Activated CD4-positive, alpha-beta T cell treated with anti-CD3 and anti-CD28 coated beads, Interleukin-2, amount 10 ng/mL, durations not matched to agents 7 days and 5 days (primary cell): ENCODE results near the gene ADAR. TPM values are rescaled to one million over a fixed set of nuclear protein-coding genes. Genes with fewer than 3 reads are reported as not detected.
"Not testable (repeated sequence)": the region's sequence is repeated elsewhere in the genome, so short reads cannot be mapped to it uniquely, and the experiment has no call there.

Source experiments
- CTCF ChIA-PET: fragments of 350-600 bp; sonication (Branson Sonifier 250); formaldehyde crosslinking; loops from one replicate; lab custom pipeline; 2021; ENCODE audit warnings: antibody characterized with exemption; lab: Charles Lee
- POLR2A ChIA-PET: fragments of 350-600 bp; sonication (Branson Sonifier 250); formaldehyde crosslinking; loops from one replicate; lab custom pipeline; 2021; ENCODE audit warnings: antibody characterized with exemption; lab: Charles Lee
- DNase-seq: peaks from one replicate; pipeline ENCODE4 v3.0.0-alpha.2; 2020
- H3K27ac Mint-ChIP-seq: one replicate; pipeline ENCODE4 v1.8.0; 2021; ENCODE audit warnings: mild to moderate bottlenecking, moderate library complexity, mixed read lengths
- H3K27me3 Mint-ChIP-seq: one replicate; pipeline ENCODE4 v1.8.0; 2021; ENCODE audit warnings: mixed read lengths
- H3K36me3 Mint-ChIP-seq: one replicate; pipeline ENCODE4 v1.8.0; 2021; ENCODE audit warnings: low read depth, mixed read lengths
- H3K4me1 Mint-ChIP-seq: one replicate; pipeline ENCODE4 v1.8.0; 2021; ENCODE audit warnings: mixed read lengths
- H3K4me3 Mint-ChIP-seq: one replicate; pipeline ENCODE4 v1.8.0; 2021; ENCODE audit warnings: mild to moderate bottlenecking, moderate library complexity, mixed read lengths
- H3K9me3 Mint-ChIP-seq: one replicate; pipeline ENCODE4 v1.8.0; 2021; ENCODE audit warnings: mixed read lengths
- total RNA-seq, 2 experiments: library from RNA; stranded (reverse); gene quantifications; one replicate each; pipeline ENCODE4 v1.2.3, GENCODE V29; 2021

Gene ADAR, protein sequence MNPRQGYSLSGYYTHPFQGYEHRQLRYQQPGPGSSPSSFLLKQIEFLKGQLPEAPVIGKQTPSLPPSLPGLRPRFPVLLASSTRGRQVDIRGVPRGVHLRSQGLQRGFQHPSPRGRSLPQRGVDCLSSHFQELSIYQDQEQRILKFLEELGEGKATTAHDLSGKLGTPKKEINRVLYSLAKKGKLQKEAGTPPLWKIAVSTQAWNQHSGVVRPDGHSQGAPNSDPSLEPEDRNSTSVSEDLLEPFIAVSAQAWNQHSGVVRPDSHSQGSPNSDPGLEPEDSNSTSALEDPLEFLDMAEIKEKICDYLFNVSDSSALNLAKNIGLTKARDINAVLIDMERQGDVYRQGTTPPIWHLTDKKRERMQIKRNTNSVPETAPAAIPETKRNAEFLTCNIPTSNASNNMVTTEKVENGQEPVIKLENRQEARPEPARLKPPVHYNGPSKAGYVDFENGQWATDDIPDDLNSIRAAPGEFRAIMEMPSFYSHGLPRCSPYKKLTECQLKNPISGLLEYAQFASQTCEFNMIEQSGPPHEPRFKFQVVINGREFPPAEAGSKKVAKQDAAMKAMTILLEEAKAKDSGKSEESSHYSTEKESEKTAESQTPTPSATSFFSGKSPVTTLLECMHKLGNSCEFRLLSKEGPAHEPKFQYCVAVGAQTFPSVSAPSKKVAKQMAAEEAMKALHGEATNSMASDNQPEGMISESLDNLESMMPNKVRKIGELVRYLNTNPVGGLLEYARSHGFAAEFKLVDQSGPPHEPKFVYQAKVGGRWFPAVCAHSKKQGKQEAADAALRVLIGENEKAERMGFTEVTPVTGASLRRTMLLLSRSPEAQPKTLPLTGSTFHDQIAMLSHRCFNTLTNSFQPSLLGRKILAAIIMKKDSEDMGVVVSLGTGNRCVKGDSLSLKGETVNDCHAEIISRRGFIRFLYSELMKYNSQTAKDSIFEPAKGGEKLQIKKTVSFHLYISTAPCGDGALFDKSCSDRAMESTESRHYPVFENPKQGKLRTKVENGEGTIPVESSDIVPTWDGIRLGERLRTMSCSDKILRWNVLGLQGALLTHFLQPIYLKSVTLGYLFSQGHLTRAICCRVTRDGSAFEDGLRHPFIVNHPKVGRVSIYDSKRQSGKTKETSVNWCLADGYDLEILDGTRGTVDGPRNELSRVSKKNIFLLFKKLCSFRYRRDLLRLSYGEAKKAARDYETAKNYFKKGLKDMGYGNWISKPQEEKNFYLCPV
- 100 to 1,000 TPM; 384 to 394 TPM for total RNA-seq

DNA sequence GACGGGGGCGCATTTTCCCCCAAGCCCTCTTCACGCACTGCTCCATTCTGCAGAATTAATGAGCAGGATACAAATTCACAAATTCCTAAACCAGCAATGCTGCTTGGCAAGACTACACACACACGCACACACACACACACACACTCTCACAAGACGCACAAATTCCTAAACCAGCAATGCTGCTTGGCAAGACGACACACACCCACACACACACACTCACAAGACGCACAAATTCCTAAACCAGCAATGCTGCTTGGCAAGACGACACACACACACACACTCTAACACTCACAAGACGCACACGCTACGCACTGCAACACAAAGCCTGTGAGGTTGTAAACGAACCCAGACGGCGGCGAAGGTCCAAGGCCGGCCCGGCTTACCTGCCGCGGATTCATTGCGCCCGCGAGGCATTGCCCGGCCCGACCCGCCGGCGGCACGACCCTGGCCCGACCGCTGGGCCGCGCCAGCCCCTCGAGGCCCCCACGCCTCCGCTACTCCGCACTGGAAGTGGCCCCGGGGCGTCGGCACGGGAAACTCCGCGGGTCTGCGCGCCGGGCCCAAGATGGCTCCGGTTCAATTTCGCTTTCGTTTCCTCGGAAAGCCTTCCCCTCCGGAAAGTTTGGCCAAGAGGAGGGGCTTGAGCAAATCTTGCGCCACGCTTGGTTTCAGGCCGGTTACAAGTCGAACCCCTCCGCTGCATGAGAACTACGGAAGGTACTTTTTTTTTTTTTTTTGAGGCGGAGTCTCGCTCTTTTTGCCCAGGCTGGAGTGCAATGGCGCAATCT lies at the start of gene ADAR:
ADAR (minus strand) TSS at position 578 of the 788 bp plus-strand sequence; CDS start at position 398, 180 bp downstream.
- DNase-seq = peak; percentile 97
- H3K4me1 Mint-ChIP-seq = peaks cover 74% of the 10 kb centered on the region
- H3K36me3 Mint-ChIP-seq = peaks cover 42% of the 10 kb centered on the region
- H3K4me3 Mint-ChIP-seq = peak within 1 kb of the TSS; percentile 89
- no peaks in the 10 kb centered on the region for H3K27me3 Mint-ChIP-seq
- no peaks in the 10 kb centered on the region for H3K9me3 Mint-ChIP-seq
- POLR2A ChIA-PET = interaction anchor here (0.9 kb wide), 1 partner anchor 14 kb away, joined by 4 read pairs; no protein-coding TSS in a partner anchor
- H3K27ac Mint-ChIP-seq = peak within 1 kb of the TSS; percentile 96
- CTCF ChIA-PET = interaction anchor here (0.6 to 1.1 kb wide), 5 partner anchors 16 to 378 kb away, joined by 3 to 6 read pairs (median 4); no protein-coding TSS in a partner anchor

DNA sequence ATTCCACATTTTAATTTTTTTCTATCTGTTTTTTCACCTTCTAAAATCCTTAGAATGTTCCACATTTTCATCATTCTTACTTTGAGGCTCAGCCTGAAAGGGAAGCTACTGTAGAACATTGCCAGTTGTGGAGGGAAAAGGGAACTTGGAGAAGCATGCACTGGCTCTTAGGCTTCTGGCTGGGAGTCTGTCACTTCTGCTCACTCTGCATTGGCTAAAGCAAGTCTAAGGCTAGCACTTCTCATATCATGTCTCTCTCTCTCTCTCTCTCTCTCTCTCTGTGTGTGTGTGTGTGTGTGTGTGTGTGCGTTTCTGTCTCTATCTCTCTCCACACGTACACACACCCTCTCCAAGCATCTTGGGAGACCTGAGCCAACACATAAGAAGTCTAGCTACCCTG lies 49.6 kb upstream of the ADAR start:
- no peak for DNase-seq
- Mint-ChIP-seq H3K4me1 (peaks cover 2% of the 10 kb centered on the region), H3K27ac (no peak overlapping the region), H3K9me3 (no peaks in the 10 kb centered on the region), H3K36me3 (no peaks in the 10 kb centered on the region), H3K27me3 (peaks cover 65% of the 10 kb centered on the region), H3K4me3 (no peak overlapping the region)
- ChIA-PET POLR2A (no interaction called here), CTCF (interaction anchor here (1.2 kb wide), 1 partner anchor 201 kb away, joined by 3 read pairs; no protein-coding TSS in a partner anchor)

DNA sequence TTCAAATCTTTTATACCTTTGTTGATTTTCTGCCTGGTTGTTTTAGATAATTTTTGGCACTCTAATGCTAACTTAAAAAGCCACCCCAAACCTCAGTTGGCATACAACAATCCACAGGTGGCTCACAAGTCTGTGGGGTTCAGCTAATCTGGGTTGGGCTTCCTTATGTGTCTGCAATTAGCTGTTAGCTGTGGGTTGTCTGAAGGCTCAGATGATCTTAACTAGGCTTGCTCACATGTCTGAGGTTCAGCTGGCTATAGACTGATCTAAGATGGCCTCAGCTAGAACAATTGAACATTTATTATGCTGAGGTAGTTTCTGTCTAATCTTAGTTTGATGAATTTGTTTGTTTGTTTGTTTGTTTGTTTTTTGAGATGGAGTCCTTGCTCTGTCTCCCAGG lies 44.9 kb upstream of the ADAR start:
- ChIA-PET POLR2A (no interaction called here), CTCF (interaction anchor here (0.6 kb wide), 1 partner anchor 722 kb away, joined by 3 read pairs; no protein-coding TSS in a partner anchor)
- Mint-ChIP-seq H3K27ac (no peak overlapping the region), H3K9me3 (no peaks in the 10 kb centered on the region), H3K4me3 (no peak overlapping the region), H3K4me1 (peaks cover 2% of the 10 kb centered on the region), H3K27me3 (peaks cover 46% of the 10 kb centered on the region), H3K36me3 (no peaks in the 10 kb centered on the region)
- DNase-seq = no peak

DNA sequence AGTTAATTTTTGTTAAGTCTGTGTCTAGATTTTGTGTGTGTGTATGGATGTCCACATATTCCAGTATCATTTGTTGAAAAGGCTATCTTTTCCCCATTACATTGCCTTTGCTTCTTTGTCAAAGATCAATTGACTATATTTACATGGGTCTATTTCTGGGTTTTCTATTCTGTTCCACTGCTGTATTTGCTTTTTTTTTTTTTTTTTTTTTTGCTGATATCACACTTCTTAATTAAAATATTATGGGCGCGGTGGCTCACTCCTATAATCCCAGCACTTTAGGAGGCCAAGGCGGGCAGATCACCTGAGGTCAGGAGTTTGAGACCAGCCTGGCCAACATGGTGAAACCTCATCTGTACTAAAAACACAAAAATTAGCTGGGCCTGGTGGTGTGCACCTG lies 36.7 kb upstream of the ADAR start:
- POLR2A ChIA-PET, H3K36me3 Mint-ChIP-seq, DNase-seq, H3K4me1 Mint-ChIP-seq, H3K9me3 Mint-ChIP-seq, H3K4me3 Mint-ChIP-seq, H3K27ac Mint-ChIP-seq: not testable (repeated sequence)
- H3K27me3 Mint-ChIP-seq = peaks cover 24% of the 10 kb centered on the region
- CTCF ChIA-PET = interaction anchor here (0.6 kb wide), 2 partner anchors 165 to 778 kb away, joined by 3 read pairs; no protein-coding TSS in a partner anchor

DNA sequence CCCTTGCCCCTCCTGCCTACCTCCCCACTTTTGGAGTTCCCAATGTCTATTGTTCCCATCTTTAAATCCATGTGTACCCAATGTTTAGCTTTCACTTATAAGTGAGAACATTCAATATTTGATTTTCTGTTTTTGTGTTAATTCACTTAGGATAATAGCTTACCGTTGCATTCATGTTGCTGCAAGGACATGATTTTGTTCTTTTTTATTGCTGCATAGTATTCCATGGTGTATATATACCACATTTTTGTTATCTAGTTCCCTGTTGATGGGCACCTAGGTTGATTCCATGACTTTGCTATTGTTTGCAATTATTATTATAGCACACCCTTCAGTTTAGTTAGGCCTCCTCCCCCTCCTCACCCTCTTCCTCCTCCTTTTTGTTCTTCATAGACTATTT lies 33.5 kb upstream of the ADAR start:
- Mint-ChIP-seq H3K36me3 (peaks cover 3% of the 10 kb centered on the region), H3K27ac (no peak overlapping the region)
- CTCF ChIA-PET = no interaction called here

DNA sequence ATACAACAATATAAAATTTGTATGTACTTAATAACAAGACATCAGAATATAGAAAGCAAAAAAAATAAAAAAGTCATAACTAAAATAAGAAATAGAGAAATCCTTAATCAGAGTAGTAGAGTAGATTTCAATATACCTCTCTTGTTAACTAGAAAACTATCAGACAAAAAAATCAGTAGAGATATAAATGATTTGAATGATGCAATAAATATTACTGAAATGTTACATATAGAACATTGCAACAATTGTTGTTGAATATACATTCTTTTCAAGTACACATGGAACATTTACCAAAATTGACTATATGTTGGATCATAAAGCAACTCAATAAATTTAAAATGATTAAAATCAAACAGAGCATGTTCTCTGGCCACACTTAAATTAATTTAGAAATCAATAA lies 31.9 kb upstream of the ADAR start:
- no peak for DNase-seq
- Mint-ChIP-seq H3K36me3 (peaks cover 3% of the 10 kb centered on the region), H3K27me3 (peaks cover 59% of the 10 kb centered on the region), H3K27ac (no peak overlapping the region), H3K4me1 (no peaks in the 10 kb centered on the region), H3K9me3 (peaks cover 12% of the 10 kb centered on the region), H3K4me3 (no peak overlapping the region)
- ChIA-PET POLR2A (no interaction called here), CTCF (interaction anchor here (0.7 kb wide), 1 partner anchor 463 kb away, joined by 3 read pairs; no protein-coding TSS in a partner anchor)

More for the DNA sequence above, 33.5 kb upstream of the ADAR start:
- H3K27me3 Mint-ChIP-seq = peaks cover 43% of the 10 kb centered on the region
- peaks cover 12% of the 10 kb centered on the region for H3K9me3 Mint-ChIP-seq
- POLR2A ChIA-PET = no interaction called here
- no peak overlapping the region for H3K4me3 Mint-ChIP-seq
- H3K4me1 Mint-ChIP-seq = no peaks in the 10 kb centered on the region
- DNase-seq = no peak

DNA sequence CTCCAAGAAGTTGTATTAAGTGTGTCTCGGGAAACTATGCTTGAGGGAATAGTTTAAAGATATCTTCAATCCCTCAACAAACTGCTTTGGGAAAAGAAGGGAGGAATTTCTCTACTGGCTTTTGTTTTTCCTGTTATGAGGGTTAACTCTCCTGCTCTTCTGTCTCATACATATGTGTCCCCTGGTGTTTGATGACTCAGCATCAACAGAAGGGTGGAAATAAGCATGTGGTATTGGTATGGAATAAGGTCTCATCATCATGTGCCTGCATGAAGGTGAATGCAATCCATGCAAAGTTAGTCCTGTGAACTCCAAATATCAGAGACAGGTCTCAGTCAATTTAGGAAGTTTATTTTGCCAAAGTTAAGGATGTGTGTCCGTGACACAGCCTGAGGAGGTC lies 27.2 kb upstream of the ADAR start:
- ChIA-PET POLR2A (no interaction called here), CTCF (no interaction called here)
- no peak for DNase-seq
- Mint-ChIP-seq H3K27ac (no peak overlapping the region), H3K4me1 (no peaks in the 10 kb centered on the region), H3K4me3 (no peak overlapping the region), H3K9me3 (peaks cover 9% of the 10 kb centered on the region), H3K27me3 (peaks cover 53% of the 10 kb centered on the region), H3K36me3 (peaks cover 3% of the 10 kb centered on the region)

DNA sequence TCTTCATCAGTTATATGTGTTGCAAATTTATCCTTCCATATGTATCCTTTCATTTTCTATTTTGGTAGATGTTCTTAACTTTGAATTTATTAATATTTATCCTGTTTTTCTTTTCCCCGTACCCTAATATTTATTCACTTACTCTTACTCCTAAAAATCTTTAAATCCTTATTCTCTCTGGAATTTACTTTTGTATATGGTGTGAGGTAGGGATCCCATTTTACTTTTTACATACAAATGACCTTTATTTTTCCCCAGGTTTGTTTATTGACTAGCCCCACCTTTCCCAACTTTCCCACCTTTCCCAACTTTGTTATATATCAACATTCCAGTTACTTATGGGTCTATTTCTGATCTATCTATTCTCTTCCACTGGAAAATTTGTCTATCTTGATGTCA lies 21.7 kb upstream of the ADAR start:
- CTCF ChIA-PET = no interaction called here
- POLR2A ChIA-PET = no interaction called here
- Mint-ChIP-seq H3K27me3 (peaks cover 18% of the 10 kb centered on the region), H3K27ac (no peak overlapping the region), H3K4me3 (no peak overlapping the region), H3K36me3 (peaks cover 16% of the 10 kb centered on the region), H3K4me1 (peaks cover 28% of the 10 kb centered on the region), H3K9me3 (peaks cover 13% of the 10 kb centered on the region)
- DNase-seq = no peak

DNA sequence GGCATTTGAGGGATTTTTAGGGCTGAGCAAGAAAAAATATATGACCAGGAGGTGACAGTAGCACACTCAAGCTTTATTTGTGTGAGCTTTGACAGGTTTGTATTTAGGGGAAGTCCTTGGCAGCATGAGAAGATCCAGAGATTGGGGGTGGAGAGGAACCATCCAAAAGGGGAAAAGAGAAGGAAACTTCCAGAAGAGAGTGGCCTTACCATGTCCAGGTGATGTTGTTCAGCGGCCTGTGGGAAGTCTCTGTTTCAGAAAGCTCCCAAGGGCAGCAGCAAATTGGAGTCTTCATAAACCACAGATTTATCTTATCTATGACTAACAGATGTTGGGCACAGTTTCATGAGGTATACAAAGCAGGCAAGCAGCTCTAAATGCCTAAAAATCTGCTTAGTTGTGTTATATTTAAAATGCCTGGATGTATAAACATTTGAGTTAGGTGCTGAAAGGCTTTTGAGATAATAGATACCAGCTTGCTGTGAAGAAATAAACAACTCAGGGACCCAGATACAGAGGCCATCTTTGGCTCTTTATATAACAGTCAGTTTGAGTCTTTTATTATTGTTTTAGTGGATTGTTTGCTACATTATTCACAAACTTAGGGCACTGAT lies 21.2 kb upstream of the ADAR start:
- Mint-ChIP-seq H3K36me3 (peaks cover 20% of the 10 kb centered on the region), H3K27ac (peak overlapping the region; percentile 100), H3K27me3 (peaks cover 18% of the 10 kb centered on the region), H3K9me3 (peaks cover 13% of the 10 kb centered on the region), H3K4me1 (peaks cover 33% of the 10 kb centered on the region), H3K4me3 (peak overlapping the region; percentile 35)
- no peak for DNase-seq
- CTCF ChIA-PET = no interaction called here
- POLR2A ChIA-PET = interaction anchor here (1.0 kb wide), 1 partner anchor 18 kb away, joined by 3 read pairs; no protein-coding TSS in a partner anchor

DNA sequence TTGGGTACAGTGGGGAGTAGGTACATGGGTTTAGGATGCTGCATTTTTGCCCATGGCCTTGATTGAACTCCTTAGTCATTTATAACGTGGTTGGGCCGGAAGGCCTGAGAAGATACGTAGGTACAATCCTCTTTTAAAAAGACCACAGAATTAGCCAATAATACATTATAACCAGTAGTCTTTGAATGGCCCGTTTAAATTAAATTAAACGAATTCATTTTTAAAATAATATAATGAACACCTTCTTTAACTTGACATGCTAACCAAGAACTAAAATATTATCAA lies 20.1 kb upstream of the ADAR start:
- POLR2A ChIA-PET = interaction anchor here (1.0 kb wide), 1 partner anchor 17 kb away, joined by 3 read pairs; no protein-coding TSS in a partner anchor
- H3K4me3 Mint-ChIP-seq = peak overlapping the region; percentile 100

More for the DNA sequence above, 20.1 kb upstream of the ADAR start:
- DNase-seq = no peak
- Mint-ChIP-seq H3K27me3 (peaks cover 16% of the 10 kb centered on the region), H3K4me1 (peaks cover 38% of the 10 kb centered on the region), H3K9me3 (peaks cover 13% of the 10 kb centered on the region), H3K36me3 (peaks cover 24% of the 10 kb centered on the region), H3K27ac (peak overlapping the region; percentile 100)
- CTCF ChIA-PET = interaction anchor here (1.5 kb wide), 1 partner anchor 18 kb away, joined by 6 read pairs; no protein-coding TSS in a partner anchor
